SKM-1 (cell line): ENCODE results near the gene ZBTB7C.

ENCODE experiments used
- DNase-seq: peaks from one replicate; lab custom pipeline; 2025; ENCODE audit not compliant: unreplicated experiment; lab: John Stamatoyannopoulos, UW

The ZBTB7C gene

DNA sequence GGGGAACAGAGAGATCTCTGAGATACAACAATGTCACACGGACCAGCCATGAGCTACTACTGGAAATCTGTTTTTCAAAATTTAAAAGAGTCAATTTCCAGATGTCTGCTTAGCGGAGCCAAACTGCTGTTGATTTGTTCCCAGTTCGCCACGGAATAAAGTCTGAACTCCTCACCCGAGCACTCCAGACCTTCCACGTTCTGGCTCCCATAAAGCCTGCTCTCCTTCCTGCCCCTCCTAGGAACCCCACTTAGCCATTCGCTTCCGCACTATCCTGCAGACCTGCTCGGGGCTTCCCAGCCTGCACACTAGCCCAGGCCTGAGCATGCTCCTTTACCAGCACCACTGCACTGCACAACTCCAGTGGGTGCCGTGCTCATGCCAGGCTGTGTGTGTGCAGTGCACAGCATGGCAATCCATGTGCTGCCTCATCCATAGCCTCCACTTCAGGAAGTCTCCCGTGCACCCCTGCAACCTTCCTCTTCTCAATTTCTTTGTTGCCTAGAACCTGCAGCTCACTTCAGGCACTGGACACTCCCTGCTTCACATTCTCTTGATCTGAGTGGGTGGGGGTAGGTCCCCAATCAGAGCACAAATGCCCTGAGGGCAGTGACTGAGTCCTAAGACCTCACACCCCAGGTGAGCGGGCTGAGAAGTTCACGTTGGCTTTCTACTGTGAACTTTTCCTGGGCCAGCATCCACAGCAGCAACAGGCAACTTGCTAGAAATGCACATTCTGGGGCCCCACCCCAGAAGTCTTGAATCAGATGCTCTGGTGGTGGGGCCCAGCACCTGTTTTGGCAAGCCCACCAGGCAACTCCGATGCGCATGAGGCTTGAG, 53.7 kb downstream of the ZBTB7C start:
- no peak for DNase-seq

DNA sequence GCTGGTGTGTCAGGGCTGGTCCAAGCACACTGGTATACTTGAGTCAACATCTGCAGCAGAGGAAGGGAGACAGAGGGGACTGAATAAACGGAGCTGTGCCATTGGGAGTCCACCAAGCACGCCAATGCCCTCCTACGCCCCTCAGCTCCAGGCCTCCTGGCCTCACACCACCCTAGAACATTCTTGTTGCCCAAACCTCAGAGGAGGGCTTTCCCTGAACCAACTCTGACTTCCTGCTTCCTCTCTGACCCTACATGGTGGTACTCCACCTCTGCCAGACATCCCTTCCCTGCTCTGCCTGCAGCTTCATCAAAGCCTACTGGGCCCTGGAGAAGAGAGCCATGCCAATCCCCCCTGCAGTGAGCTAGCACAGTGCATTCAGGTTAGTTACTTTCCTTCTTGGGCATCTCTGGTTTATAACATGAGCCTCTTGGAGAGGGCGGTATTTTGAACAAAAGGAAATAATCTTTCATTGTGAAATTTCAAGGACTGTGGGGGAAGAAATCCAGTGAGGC, 54.4 kb downstream of the ZBTB7C start:
- no peak for DNase-seq

DNA sequence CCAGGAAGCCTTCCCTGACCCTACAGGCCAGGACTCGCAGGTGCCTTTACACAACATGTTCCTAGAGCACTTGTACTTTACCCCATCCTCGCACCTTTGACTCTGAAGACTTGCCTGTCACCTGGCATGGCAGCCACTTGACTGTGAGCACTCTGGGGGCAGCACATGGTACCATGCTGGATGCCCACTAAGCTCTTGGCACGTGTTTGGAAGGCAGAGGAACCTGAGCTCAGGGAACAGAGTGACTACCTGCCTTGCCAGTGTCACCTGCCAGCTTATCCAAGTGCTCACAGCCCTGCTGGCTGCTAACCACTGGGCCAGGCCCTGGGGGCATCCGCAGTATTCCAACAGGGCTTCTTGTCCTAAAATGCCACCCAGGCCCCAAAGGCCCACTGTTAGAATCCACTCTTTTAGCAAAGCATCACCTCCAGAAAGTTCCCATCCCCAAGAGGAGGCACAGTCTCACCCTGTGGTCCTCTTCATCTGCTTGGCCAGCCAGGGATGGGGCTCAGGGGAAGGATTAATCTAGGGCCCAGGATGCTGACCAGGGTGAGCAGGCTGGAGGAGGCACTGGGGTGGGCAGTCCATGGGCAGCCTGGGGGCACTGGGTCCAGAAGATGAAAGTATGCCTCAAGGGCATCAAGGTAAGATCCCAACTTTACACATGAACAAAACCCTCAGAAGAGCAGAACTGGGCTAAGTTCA, 57.0 kb downstream of the ZBTB7C start:
- no peak for DNase-seq

DNA sequence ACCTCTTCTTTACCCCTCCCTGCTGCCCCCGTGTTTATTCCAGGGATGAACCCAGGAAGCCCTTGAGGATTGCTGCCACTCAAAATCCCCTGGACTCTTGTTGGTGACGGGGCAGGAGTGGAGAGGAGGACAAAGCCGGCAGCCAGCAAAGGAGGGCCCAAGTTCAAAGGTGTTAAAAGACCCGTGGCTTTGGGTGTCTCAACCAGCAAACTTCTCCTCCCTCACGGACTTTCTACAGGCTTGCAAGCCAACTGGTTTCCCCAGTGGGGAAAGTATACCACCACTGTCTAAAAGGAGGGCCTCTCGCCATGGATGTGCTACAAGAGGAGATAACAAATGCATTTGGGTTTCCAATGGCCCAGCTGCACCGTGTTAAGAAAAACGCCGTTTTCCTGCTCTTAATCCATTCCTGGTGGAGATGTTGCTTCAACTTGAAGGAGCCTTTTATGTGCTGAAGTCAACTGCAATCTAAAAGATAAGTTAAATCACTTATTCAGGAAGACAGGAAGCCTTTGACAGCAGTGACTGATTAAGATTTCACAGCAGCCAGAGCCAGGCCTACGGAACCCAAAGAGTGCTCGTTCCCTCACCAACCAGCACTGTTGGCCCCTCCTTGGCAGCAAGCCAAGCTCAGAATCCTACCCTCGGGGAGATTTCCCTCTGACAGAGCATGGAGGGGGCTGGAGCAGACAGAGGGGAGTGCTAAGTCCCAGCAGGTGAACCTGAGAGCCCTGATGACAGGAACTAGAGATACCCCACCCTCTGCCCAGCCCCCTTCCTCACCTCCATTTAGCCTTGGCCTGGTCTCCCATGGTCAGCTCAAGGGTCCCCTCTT, 57.8 kb downstream of the ZBTB7C start:
- no peak for DNase-seq

DNA sequence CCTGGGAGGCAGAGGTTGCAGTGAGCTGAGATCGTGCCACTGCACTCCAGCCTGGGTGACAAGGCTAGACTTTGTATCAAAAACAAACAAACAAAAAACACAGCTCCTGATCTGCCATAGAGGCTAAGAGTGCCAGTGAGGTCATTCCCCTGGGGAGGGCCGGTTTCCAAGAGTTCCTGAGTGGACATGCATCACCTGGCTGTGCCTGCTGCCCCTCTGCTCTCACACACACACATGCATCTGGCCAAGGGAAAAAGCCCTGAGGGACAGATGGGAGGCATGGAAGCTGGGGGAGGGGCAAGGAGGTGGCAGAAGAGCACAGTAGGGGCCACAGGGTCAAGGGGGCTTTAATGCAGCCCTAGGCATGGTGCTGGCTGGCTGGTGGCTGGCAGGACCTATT, 60.4 kb downstream of the ZBTB7C start:
- no peak for DNase-seq

DNA sequence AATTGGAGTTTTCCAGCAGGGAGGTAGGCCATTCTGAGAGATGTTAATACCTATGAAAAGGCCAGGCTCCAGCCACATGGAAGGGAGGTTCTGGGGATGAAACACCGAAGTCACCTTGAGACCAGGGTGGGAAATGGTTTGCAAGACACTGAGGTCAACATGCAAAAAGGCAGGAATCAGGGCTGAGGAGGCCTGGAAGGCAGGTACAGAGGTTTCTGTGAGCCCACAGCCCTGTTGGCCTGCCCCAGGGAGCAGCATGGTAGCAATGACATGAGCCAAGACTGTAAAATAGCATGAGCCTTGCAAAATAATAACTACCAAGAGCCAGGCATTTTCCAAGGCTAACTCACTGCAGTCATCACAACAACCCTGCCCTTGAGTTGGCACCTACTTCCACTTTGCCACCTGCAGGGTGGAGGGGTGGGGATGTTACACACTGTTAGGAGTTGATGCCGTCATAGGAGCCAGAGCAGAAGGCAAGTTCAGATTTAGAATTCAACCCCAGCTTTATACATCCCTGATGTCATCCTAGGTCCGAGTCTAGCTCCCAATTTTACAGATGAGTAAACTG, 61.3 kb downstream of the ZBTB7C start:
- DNase-seq: no peak

DNA sequence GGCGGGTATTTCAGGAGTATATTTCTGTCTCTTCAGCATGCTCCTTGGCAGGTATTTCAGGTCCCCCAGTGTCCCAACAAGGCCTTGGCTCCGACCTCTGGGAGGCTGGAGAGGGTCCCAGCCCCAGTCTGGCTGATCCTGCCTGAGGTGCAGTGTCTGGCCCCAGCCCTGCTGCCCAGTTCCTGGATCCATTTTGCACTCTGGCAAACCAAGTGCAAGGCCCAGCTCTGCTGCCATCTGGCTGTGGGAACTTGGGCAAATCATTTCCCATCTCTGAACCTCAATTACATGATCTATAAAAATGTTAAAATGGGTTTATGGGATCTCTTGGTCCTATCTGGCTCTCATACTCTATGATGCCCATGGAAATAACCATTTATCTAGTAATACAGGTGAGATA, 63.6 kb downstream of the ZBTB7C start:
- no peak for DNase-seq

DNA sequence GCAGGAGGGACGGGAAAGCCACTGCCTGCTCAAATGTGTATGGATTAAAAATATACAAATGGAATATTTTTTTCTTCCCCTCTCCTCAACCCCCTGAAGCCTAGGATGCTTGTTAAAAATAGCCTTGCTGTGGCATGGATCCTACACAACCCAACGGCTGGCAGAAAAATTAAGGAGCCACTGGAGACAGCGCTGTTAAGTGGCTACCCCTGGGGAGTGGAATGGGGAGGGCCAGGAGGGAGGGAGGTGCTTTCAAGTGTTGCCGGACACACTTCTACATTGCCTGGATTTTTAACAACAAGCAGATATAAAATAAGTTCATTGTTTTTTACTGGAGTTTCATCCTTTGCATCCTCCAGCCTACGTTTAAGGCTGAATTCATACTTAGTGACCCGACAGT, 66.6 kb downstream of the ZBTB7C start:
- DNase-seq: no peak

DNA sequence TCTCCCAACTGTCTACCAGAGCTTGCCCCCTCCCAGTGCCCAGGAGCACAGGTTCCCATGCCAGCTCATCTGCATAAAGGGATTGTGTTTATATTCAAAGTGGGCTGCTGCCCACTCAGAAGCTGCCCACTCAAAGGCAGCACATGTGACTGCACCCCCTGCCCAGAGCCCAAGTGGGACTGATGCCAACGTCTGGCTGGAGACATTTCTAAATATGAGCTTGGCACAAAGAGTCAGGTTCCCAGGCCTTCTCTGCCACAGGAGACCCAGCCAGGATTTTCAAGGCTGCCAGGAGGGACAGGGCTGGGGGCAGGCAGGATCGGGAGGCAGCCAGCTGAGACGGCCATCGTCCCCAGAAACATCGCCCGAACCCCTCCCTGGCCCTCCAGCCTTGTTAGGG, 67.1 kb downstream of the ZBTB7C start:
- no peak for DNase-seq

DNA sequence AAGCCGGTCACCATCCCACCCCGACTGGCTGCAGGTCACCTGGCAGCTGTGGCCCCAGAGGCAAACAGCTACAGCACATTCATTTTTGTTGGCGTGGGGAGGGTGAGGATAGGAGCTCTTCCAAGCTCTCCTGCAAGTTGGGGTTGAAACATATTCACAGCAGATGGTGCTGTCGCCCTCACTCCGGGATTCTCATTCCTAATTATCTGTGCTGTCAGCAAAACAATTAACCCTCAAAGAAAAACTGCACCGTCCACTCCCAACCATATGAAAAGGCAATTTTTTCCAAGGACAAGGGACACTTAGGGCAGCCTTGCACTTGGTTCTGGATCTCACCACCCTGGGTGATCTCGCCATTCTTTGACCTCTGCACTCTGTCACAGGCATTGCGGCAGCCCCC, 68.6 kb downstream of the ZBTB7C start:
- DNase-seq: no peak

DNA sequence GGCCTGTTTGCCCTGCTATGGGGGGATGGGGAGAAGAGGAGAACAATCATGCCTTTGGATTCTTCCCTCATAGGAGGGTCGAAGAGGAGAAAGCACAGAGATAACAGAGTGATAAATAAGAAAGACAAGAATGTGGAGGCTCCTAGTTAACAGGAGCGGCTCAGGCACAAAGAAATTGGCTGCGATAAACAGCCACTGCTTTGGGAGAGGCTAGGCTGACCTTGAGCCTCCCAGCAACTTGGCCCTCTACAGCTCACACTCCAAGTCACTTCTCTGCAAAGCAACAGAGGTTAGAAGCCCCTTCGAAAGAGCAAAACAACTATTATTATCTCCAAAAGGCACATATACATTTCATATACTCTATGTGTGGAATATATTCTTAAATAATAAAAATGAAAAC, 69.5 kb downstream of the ZBTB7C start:
- DNase-seq: no peak

DNA sequence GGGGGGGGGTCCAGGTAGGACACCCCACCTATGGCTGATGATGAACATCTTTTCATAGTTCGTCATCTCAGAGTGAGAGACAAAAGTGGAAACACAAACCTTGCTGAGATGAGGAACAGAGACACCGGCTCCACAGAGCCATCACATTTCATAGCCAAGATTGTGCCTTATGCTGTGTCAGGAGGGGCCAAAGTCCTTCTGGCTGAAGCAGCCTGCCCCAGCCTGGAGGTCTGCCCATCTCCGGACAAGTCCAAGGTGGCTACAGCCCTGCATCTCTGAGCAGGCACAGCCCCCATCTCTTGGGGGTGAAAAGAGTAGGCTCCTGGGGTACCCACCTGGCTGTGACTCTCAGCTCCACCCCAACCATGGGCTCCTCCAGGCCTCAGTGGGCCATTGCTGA, 70.3 kb downstream of the ZBTB7C start:
- DNase-seq: no peak

DNA sequence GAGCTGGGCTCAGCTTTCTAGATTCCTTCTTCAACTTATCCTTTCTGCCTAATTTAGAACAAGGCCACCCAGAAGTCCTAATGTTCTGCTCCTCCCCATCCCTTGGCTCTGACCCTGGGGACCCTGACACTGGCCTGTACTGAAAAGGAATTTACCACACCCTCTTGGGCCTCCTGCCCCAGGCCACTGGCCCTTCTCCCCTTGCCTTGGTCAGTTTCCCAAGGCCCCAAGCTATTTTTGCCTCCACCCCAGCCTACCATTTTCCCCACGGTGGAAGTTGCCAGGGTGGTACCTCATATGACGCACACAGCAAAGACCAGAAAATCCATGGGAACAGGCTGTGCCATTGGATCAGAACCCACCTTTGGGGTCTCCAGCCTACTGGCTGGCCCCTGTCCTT, 72.1 kb downstream of the ZBTB7C start:
- DNase-seq: no peak

DNA sequence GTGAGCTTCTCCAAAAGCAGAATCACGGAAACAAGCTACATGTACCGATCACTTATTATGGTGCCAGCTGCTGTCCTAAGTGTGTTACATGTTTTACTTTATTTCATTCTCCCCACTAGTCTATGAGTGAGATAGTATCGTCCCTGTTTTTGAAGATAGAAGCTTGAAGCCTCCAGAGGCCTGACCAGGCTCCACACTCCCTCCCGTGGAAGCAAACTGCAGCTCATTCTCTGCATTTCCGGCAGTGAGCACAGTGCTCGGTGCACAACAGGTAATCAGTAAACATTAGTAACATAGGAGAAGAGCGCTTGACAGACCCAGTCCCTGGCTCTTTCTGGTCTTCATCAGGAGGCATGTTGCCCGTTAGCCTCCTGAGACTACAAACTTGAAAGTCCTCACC, 72.9 kb downstream of the ZBTB7C start:
- no peak for DNase-seq

DNA sequence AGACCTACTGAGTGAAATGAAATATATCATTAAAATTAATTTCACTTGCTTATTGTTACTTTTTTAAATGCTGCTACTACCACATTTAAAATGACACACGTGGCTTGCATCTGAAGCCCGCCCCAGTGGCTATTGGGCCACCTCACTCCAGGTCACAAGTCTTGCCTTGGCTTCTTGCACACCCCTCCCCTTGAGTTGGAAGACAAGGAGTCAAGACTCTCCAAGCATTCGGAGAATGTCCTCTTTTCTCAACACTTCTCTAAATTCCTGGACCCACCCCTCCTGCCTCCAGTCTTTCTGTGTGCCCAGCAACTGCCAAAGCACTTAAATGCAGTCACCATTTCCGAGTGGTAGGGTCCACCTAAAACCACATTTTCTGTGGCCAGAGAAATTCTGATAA, 73.4 kb downstream of the ZBTB7C start:
- no peak for DNase-seq

DNA sequence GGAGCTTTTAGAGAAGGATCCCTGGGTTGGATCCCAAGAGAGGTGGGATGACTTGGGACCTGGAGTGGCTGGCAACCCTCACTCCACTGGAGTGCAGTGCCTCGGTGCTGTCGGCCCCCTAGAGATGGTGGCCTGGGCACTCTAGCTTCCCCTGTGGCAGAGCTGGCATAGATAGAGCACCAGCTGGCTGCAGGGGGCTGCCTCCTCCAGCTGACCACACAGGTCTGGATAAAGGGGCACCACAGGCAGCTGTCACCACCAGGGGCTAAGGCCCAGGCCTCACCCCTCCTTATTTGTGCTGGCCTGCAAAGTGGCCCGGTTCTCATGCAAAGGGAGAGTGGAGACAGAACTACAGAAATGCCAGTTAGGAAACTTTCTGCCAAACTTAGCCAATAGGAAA, 74.3 kb downstream of the ZBTB7C start:
- DNase-seq: no peak

DNA sequence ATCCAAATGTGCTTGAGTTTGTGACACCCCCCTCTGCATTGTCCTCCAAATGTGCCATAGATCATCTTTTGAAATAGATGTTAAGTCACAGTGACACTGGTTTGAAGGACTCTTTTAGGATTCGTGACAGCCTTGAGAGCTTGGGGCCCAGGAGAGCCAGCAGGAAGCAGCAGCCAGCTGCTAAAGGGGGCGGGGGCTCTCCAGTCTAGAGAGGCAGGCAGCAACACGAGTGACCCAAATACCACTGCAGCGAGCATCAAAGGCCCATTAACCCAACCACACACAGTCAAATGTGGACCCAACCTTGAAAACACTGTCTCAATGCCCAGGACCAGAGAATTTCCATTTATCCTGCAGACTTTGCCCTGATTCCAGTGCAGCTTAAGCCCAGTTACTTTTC, 75.6 kb downstream of the ZBTB7C start:
- DNase-seq: no peak

DNA sequence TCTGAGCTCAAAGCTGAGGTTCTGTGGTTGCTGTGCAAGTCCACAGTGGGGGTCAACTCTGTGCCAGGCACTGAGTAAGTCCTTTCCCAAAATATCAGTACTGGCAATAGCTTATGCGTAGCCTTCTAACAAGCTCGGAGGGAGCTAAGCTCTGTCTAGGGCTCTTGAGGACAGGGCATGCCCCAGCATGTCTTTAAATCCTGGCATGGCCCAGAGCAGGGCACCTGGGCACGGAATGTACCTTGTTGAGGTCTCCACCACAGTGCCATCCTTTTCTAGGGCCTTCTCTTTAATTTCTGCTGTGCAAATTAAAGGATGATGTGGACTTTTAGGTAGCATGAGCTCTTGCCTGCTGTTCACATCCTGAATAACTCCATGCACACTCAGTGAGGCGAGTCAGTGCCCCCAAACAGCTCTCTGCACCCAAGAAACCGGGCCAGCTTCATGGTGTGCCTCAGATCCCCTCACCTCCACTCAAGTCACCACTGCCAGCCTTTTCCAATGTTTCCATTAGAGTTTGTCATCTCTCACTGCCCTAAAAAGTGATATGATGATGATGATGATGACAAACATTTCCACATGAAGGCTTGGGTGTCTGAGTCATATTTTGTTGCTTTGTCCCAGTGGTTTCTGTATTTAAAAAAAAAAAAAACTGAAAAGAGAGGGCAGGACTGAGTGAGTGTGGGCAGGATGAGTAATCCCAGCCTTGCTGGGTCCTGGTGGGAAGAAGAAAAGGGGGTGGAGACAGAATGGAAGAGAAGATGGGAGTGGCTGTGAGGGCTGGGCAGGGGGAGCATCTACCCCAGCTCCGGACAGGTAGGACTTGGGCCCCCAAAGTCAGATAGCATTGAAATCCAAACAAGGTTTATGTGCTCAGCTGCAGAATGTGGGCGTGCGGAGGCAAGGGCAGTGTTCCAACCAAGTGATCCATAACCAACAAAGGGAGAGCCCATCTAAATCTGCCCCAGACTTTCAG, 78.9 kb downstream of the ZBTB7C start:
- DNase-seq: no peak

DNA sequence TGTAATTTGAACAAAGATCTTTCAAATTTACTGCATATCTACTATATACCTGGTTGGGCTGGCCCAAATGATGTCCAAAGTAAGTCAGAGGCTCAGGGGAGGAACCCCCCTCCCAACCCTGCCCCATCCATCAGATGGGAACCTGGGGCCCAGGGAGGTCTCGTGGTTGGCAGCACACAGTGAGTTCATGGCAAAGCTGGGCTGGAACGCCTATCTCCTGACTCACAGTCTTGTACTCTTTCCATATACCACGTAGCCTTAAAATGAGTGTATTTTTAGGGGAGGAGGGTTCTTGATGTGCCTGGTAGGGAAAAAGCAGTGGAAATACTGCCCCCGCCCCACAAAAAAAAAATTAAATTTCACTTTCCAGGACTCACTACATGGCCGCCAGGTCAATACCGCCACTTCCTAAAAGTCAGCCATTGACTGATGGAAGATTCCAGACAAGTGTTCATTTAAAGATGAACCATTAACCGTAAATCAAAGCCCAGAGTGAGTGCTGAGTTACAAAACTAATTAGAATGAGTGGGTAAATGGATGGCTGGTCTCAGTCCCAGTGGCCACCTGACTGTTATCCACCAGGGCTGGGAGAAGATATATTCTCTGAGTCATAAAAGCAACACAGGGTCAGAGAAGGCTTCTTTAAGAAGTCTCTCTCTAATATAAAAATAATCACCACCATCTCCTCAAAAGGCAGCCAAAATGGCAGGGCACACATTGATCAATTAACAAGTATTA, 80.5 kb downstream of the ZBTB7C start:
- no peak for DNase-seq
